Stomach (tissue), 9 donors: ENCODE data around the gene CHCHD6. TPM values are rescaled to one million over a fixed set of nuclear protein-coding genes. Genes with fewer than 3 reads are reported as not detected.

Source experiments
- DNase-seq, 2 donors: peaks; one replicate each; pipeline versions ENCODE4 v3.0.0 to v3.0.0-alpha.2; 2013 to 2019
- H3K27ac ChIP-seq, 5 donors: fragments of 200-600 bp in 4 of 5; sonication (generic) in 4 of 5; one replicate each; pipeline ENCODE4 v1.5.1; 2013 to 2019; ENCODE audit warnings: mild to moderate bottlenecking in 1 of 5, moderate library complexity in 1 of 5
- H3K27me3 ChIP-seq, 3 donors: fragments of 200-600 bp; sonication (generic); one replicate each; pipeline ENCODE4 v1.5.1; 2017 to 2019; ENCODE audit warnings: mixed run types in 1 of 3
- H3K36me3 ChIP-seq, 4 donors: fragments of 200-600 bp; sonication (generic); 1 replicate in 3 of 4; 2 replicates in 1 of 4; pipeline ENCODE4 v1.5.1; 2016 to 2019
- H3K4me1 ChIP-seq, 4 donors: fragments of 200-600 bp; sonication (generic); one replicate each; pipeline ENCODE4 v1.5.1; 2016 to 2019
- H3K4me3 ChIP-seq, 4 donors: fragments of 200-600 bp; sonication (generic) in 3 of 4; one replicate each; pipeline ENCODE4 v1.5.1; 2016 to 2019; ENCODE audit warnings: mild to moderate bottlenecking in 1 of 4
- H3K9me3 ChIP-seq, 4 donors: fragments of 200-600 bp; sonication (generic); one replicate each; pipeline ENCODE4 v1.5.1; 2016 to 2019
- EP300 ChIP-seq: sonication (generic); formaldehyde crosslinking; IDR thresholded peaks from one replicate; pipeline ENCODE4 v1.6.1; 2017; ENCODE audit warnings: antibody characterized with exemption
- POLR2A ChIP-seq, 4 donors: fragments of 450-650 bp; IDR thresholded peaks; one replicate each; pipeline ENCODE4 v1.6.1; 2016; ENCODE audit warnings: antibody characterized with exemption in 4 of 4, control low read depth in 2 of 4, mild to moderate bottlenecking in 1 of 4, moderate library complexity in 1 of 4
- POLR2AphosphoS5 ChIP-seq, 3 donors: sonication (generic); formaldehyde crosslinking; IDR thresholded peaks; one replicate each; pipeline ENCODE4 v1.6.1; 2016; ENCODE audit warnings: antibody characterized with exemption in 3 of 3
- WGBS, 5 donors: extraction: QIAGEN DNeasy Blood & Tissue Kit in 3 of 5; methylation state at CpG; one replicate each; pipeline versions ENCODE4 v1.1.5 to v1.1.7; 2013 to 2018; 5-methylcytosine and 5-hydroxymethylcytosine counted together
- intact Hi-C: fragments of 100-400 bp; cut with DNase I; formaldehyde crosslinking; loops from one replicate; pipeline ENCODE4 v1.15.1; 2023; ENCODE audit warnings: low total_unique reads
- polyA plus RNA-seq, 3 donors: library from polyadenylated mRNA; stranded (reverse); fragments of 200-250 nt; gene quantifications; one replicate each; pipeline ENCODE4 v1.2.3, GENCODE V29; 2013
- total RNA-seq, 5 donors: library from RNA; depleted of rRNA; stranded (reverse); fragments of >200 nt; gene quantifications; one replicate each; pipeline versions ENCODE4 v1.1.0 to v1.2.3, GENCODE V29; 2014 to 2016
- TF ChIP-seq, protein P1 (sequence below), 7 experiments: fragments of 450-650 bp in 4 of 7; fragments of 200-600 bp in 3 of 7; sonication (generic) in 3 of 7; IDR thresholded peaks; one replicate each; pipeline ENCODE4 v1.5.1; 2016 to 2019; ENCODE audit warnings: antibody characterized with exemption in 7 of 7, control low read depth in 2 of 7, mild to moderate bottlenecking in 1 of 7
- donor health status: healthy with polysubstance abuse.
- donor health status: Bipolar disorder and iron deficiency.
- donor health status: healthy.

The CHCHD6 gene
- total and polyA plus RNA-seq, 8 donors: 4.0 to 40.8 (median 11.9) TPM; not detected in 1

DNA sequence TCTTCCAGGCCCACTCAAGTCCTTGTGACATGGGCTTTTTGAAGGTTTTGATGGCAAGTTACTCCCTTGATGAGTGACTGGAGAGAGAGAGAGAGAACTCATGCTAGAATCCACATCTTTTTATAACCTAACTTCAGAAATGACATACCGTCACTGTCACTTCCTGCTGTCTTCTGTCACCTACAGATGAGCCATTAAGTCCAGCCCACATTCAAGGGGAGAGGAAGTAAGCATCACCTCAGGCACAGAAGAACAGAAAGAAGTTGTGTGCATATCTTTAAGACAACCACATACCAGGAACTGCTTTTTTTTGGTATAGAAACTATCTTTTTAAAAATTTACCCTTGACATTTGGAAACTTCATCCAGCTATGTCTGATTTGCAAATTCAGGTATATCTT is 32.5 kb upstream of the CHCHD6 start:
- H3K27ac ChIP-seq: no peak overlapping the region
- H3K4me3 ChIP-seq: no peak overlapping the region
- WGBS, 5 donors: 52 to 72% (median 68%) methylated on average over 1 of the region's 1 CpG
- intact Hi-C loops: no loop called here
- H3K27me3 ChIP-seq: peaks cover 0 to 5% (median 0%) of the 10 kb centered on the region in 3 donors
- no peaks in the 10 kb centered on the region for H3K36me3 ChIP-seq
- TF ChIP-seq EP300 (no peak), POLR2A (IDR thresholded peaks at IDR 0.05) (no peak), POLR2AphosphoS5 (IDR thresholded peaks at IDR 0.05) (no peak)
- TF ChIP-seq, protein P1, sequence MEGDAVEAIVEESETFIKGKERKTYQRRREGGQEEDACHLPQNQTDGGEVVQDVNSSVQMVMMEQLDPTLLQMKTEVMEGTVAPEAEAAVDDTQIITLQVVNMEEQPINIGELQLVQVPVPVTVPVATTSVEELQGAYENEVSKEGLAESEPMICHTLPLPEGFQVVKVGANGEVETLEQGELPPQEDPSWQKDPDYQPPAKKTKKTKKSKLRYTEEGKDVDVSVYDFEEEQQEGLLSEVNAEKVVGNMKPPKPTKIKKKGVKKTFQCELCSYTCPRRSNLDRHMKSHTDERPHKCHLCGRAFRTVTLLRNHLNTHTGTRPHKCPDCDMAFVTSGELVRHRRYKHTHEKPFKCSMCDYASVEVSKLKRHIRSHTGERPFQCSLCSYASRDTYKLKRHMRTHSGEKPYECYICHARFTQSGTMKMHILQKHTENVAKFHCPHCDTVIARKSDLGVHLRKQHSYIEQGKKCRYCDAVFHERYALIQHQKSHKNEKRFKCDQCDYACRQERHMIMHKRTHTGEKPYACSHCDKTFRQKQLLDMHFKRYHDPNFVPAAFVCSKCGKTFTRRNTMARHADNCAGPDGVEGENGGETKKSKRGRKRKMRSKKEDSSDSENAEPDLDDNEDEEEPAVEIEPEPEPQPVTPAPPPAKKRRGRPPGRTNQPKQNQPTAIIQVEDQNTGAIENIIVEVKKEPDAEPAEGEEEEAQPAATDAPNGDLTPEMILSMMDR (IDR thresholded peaks at IDR 0.05): no peak
- no peaks in the 10 kb centered on the region for H3K4me1 ChIP-seq
- peaks cover 0 to 21% (median 8%) of the 10 kb centered on the region in 4 donors for H3K9me3 ChIP-seq
- DNase-seq: no peak

DNA sequence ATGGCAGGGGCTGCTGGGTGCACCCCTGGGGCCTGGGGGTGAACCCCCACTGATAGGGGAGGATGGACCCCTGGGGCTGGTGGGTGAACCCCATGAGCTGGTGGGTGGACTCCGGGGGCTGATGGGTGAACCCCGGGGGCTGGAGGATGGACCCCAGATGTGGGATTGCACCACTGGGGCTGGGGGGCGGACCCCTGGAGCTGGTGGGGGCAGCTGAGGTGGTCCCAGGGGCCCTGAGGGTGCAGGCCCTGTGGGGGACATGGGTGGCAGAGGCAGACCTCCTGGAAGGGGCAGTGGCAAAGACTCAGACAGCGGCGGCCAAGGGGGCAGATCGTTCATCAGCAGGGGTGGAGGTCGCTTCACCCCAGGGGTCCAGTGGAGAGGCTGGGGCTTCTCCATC is 31.7 kb upstream of the CHCHD6 start:
- 81 to 95% (median 84%) methylated on average over 6 to 7 of the region's 7 CpGs for WGBS, 5 donors
- Histone ChIP-seq H3K36me3 (no peaks in the 10 kb centered on the region), H3K27ac (no peak overlapping the region), H3K9me3 (peaks cover 0 to 21% (median 8%) of the 10 kb centered on the region in 4 donors), H3K27me3 (no peaks in the 10 kb centered on the region), H3K4me1 (no peaks in the 10 kb centered on the region), H3K4me3 (no peak overlapping the region)
- intact Hi-C loops: no loop called here
- no peak for TF ChIP-seq POLR2A (IDR thresholded peaks at IDR 0.05)
- TF ChIP-seq POLR2AphosphoS5 (IDR thresholded peaks at IDR 0.05): no peak
- no peak for DNase-seq

DNA sequence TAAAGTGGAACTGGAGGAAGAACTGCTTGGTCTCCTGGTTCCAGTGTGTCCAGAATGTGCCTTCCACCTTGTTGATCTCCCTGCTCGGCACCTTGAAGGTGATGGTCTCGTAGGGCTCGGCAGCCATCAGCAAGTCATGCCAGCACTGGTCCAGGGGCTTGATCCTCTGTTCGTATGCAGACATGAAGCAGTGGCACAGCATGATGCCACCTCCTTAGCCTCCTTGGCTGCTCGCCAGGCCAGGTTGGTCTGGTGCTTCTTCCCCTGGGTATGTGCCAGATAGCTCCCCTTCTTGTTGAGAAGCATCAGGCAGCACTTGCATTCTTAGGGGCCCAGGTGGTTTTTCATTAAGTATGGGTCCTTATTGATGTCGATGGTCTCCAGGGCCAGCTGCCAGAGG is 31.3 kb upstream of the CHCHD6 start:
- intact Hi-C loops: no loop called here
- 79 to 92% (median 87%) methylated on average over 4 to 6 of the region's 6 CpGs for WGBS, 5 donors

DNA sequence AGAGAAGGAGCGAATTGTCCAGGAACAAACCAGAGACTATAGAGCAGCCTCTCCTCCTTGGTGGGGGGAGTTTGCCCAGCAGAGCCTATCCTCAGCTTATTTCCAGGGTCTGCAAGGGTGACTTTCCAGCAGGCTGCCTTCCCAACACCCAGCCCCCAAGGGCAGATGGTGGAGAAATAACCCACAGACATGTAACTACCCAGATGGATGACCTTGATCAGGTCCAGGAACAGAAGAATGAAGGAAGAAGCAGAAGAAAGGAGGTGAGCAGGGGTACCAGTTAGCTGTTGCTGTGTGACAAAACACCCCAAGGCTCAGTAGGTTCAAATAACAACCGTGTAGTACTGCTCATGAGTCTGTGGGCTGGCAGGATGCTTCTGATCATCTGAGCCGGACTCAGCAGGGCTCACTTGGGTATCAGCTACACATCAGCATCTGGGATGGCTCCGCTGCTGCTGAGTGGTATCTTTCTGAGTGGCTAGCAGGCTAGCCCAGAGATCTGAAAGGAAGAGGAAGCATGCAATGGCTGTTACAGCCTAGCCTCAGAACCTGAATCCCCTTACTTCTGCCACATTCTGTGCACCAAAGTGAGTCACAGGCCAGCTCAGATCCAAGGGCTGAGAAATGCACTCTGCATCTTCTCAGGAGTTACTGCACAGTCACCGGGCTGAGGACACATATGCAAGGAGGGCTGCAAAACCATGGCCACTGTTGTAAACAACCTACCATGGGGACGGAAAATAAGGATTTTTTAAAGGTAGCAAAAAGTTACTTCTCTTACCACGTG is 26.9 kb upstream of the CHCHD6 start:
- Histone ChIP-seq H3K4me1 (peaks cover 3 to 8% (median 8%) of the 10 kb centered on the region in 4 donors), H3K36me3 (no peaks in the 10 kb centered on the region), H3K27ac (no peak overlapping the region), H3K4me3 (no peak overlapping the region), H3K9me3 (peaks cover 0 to 21% (median 8%) of the 10 kb centered on the region in 4 donors), H3K27me3 (peaks cover 0 to 18% (median 8%) of the 10 kb centered on the region in 3 donors)
- intact Hi-C loops: no loop called here
- no peak for DNase-seq
- 70 to 81% (median 74%) methylated on average over 7 of the region's 7 CpGs for WGBS, 5 donors
- TF ChIP-seq POLR2AphosphoS5 (IDR thresholded peaks at IDR 0.05) (no peak), EP300 (no peak), POLR2A (IDR thresholded peaks at IDR 0.05) (no peak)
- TF ChIP-seq, protein P1 (IDR thresholded peaks at IDR 0.05): no peak

More for the DNA sequence above, 31.3 kb upstream of the CHCHD6 start:
- Histone ChIP-seq H3K9me3 (peaks cover 0 to 21% (median 8%) of the 10 kb centered on the region in 4 donors), H3K4me1 (no peaks in the 10 kb centered on the region), H3K27me3 (no peaks in the 10 kb centered on the region), H3K27ac (no peak overlapping the region), H3K36me3 (no peaks in the 10 kb centered on the region), H3K4me3 (no peak overlapping the region)
- TF ChIP-seq POLR2A (IDR thresholded peaks at IDR 0.05) (no peak), POLR2AphosphoS5 (IDR thresholded peaks at IDR 0.05) (no peak), EP300 (no peak)
- TF ChIP-seq, protein P1 (IDR thresholded peaks at IDR 0.05): no peak
- no peak for DNase-seq
